ENCODE measurements around the gene KLHL29. TPM values are rescaled to one million over a fixed set of nuclear protein-coding genes. Genes with fewer than 3 reads are reported as not detected.

Gene KLHL29
- total and polyA plus RNA-seq, 10 of the 15 experiments (the other 5 are each of a cell fraction or from before 2014, with no cell fraction given), result 1.4 to 19.5 (median 6.1) TPM

DNA sequence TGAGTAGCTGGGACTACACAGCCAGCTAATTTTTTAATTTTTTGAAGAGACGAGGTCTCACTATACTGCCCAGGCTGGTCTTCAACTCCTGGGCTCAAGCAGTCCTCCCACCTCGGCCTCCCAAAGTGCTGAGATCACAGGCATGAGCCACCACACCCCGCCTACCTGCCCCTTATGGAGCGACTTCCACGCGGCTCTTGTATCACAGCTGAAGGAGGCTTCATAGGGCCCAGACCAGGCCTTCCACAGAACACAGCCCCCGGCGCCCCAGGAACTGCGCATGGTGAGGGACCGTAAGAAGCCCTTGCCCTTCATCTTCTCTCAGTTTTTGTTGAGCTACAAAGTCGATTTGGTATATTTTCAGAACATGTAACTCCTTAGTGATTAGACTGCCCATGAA is 220.3 kb downstream of the KLHL29 start:
- ATAC-seq (no peak), DNase-seq (ENCODE audit: low read depth, low spot score) (no peak), FAIRE-seq (no peak)
- no peaks in the 10 kb centered on the region for H4K20me1 ChIP-seq (ENCODE audit: control insufficient read depth, insufficient read depth)
- ChIA-PET POLR2A (no interaction called here), SMC1A (ENCODE audit: uncharacterized antibody, unreplicated experiment) (interaction anchor here (0.6 kb wide), 1 partner anchor 389 kb away, joined by 3 read pairs; no protein-coding TSS in a partner anchor), CTCF (no interaction called here), RAD21 (ENCODE audit: unreplicated experiment) (no interaction called here)
- in situ Hi-C loops (cut with MboI), result no loop called here
- intact Hi-C loops (cut with micrococcal nuclease; ENCODE audit: unreplicated experiment), result no loop called here
- no peaks in the 10 kb centered on the region; a peak in 2 of 4 replicates for H3K36me3 ChIP-seq (ENCODE audit: control insufficient read depth in 2 of 2, insufficient read depth in 2 of 2, low read length in 1 of 2)
- no peak overlapping the region for H3K4me3 ChIP-seq
- no peak overlapping the region for H3K4me2 ChIP-seq (ENCODE audit: control insufficient read depth, insufficient read depth)
- no peaks in the 10 kb centered on the region for H3K27me3 ChIP-seq (replicated peaks in 1 of 2; ENCODE audit: control insufficient read depth in 2 of 2, insufficient read depth in 2 of 2, low read length in 1 of 2)
- H3K27ac ChIP-seq (ENCODE audit: control insufficient read depth, insufficient read depth), result no peak overlapping the region
- peaks cover 4% of the 10 kb centered on the region; the same call in 1 of the 3 replicates for H3K9me3 ChIP-seq (replicated peaks; ENCODE audit: control insufficient read depth, insufficient read depth, low read length)
- WGBS (ENCODE audit: insufficient coverage, insufficient replicate concordance, low lambda C conversion rate, missing lambda C conversion rate), result 78% methylated on average over 11 of the region's 11 CpGs
- H2AFZ ChIP-seq (ENCODE audit: control insufficient read depth, low read depth, low read length), result no peak overlapping the region
- H3K9ac ChIP-seq (ENCODE audit: control insufficient read depth, insufficient read depth, low read length), result no peak overlapping the region
- no TSS peak for BruUV-seq (replicated peaks)
- no peaks in the 10 kb centered on the region for H3K4me1 ChIP-seq (ENCODE audit: control insufficient read depth, insufficient read depth, low read length)
- no peaks in the 10 kb centered on the region for H3K79me2 ChIP-seq (ENCODE audit: control insufficient read depth, insufficient read depth, low read length)
- no peak for TF ChIP-seq BACH1 (IDR thresholded peaks at IDR 0.05; ENCODE audit: borderline replicate concordance)
- no peak for TF ChIP-seq HDAC2 (IDR thresholded peaks at IDR 0.05)
- no peak for TF ChIP-seq FOXM1 (IDR thresholded peaks at IDR 0.05; ENCODE audit: low read depth, low read length)
- TF ChIP-seq SIX5 (IDR thresholded peaks at IDR 0.05; ENCODE audit: low read depth, low read length, severe bottlenecking), result no peak
- no peak for TF ChIP-seq PML (IDR thresholded peaks at IDR 0.05; ENCODE audit: low read length)
- TF ChIP-seq, protein P1, sequence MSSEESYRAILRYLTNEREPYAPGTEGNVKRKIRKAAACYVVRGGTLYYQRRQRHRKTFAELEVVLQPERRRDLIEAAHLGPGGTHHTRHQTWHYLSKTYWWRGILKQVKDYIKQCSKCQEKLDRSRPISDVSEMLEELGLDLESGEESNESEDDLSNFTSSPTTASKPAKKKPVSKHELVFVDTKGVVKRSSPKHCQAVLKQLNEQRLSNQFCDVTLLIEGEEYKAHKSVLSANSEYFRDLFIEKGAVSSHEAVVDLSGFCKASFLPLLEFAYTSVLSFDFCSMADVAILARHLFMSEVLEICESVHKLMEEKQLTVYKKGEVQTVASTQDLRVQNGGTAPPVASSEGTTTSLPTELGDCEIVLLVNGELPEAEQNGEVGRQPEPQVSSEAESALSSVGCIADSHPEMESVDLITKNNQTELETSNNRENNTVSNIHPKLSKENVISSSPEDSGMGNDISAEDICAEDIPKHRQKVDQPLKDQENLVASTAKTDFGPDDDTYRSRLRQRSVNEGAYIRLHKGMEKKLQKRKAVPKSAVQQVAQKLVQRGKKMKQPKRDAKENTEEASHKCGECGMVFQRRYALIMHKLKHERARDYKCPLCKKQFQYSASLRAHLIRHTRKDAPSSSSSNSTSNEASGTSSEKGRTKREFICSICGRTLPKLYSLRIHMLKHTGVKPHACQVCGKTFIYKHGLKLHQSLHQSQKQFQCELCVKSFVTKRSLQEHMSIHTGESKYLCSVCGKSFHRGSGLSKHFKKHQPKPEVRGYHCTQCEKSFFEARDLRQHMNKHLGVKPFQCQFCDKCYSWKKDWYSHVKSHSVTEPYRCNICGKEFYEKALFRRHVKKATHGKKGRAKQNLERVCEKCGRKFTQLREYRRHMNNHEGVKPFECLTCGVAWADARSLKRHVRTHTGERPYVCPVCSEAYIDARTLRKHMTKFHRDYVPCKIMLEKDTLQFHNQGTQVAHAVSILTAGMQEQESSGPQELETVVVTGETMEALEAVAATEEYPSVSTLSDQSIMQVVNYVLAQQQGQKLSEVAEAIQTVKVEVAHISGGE (CRISPR knock-in tag; IDR thresholded peaks at IDR 0.05), result no peak
- TF ChIP-seq KDM1A (IDR thresholded peaks at IDR 0.05; ENCODE audit: borderline replicate concordance), result no peak
- no peak for TF ChIP-seq SREBF2 (IDR thresholded peaks at IDR 0.05; ENCODE audit: low read length)
- TF ChIP-seq CREB1 (IDR thresholded peaks at IDR 0.05; ENCODE audit: low read depth), result no peak
- no peak for TF ChIP-seq NRF1 (conservative IDR thresholded peaks at IDR 0.05; ENCODE audit: low read depth, low read length)
- no peak for TF ChIP-seq FOXK2 (IDR thresholded peaks at IDR 0.05)
- TF ChIP-seq RB1 (IDR thresholded peaks at IDR 0.05; ENCODE audit: borderline replicate concordance), result no peak
- no peak for TF ChIP-seq NFIC (IDR thresholded peaks at IDR 0.05; ENCODE audit: low read depth, low read length)
- TF ChIP-seq EED (IDR thresholded peaks at IDR 0.05; ENCODE audit: low read depth), result no peak
- TF ChIP-seq, protein P2, sequence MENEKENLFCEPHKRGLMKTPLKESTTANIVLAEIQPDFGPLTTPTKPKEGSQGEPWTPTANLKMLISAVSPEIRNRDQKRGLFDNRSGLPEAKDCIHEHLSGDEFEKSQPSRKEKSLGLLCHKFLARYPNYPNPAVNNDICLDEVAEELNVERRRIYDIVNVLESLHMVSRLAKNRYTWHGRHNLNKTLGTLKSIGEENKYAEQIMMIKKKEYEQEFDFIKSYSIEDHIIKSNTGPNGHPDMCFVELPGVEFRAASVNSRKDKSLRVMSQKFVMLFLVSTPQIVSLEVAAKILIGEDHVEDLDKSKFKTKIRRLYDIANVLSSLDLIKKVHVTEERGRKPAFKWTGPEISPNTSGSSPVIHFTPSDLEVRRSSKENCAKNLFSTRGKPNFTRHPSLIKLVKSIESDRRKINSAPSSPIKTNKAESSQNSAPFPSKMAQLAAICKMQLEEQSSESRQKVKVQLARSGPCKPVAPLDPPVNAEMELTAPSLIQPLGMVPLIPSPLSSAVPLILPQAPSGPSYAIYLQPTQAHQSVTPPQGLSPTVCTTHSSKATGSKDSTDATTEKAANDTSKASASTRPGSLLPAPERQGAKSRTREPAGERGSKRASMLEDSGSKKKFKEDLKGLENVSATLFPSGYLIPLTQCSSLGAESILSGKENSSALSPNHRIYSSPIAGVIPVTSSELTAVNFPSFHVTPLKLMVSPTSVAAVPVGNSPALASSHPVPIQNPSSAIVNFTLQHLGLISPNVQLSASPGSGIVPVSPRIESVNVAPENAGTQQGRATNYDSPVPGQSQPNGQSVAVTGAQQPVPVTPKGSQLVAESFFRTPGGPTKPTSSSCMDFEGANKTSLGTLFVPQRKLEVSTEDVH (IDR thresholded peaks at IDR 0.05; ENCODE audit: low read depth, partially characterized antibody), result no peak
